Trophoblast cell (in vitro differentiated cells and primary cell): Measurements from ENCODE around the gene MYH7.

Experiments
- DNase-seq, 2 donors: peaks; one replicate each; pipeline ENCODE4 v3.0.0-alpha.2; 2016
- H2AFZ ChIP-seq: 2 replicates; pipeline ENCODE4 v1.6.1; 2013; ENCODE audit warnings: low read length, moderate library complexity, mild to moderate bottlenecking; ENCODE audit not compliant: insufficient read depth, poor library complexity
- H2AK5ac ChIP-seq: 2 replicates; pipeline ENCODE4 v1.6.1; 2013; ENCODE audit warnings: mild to moderate bottlenecking, low read length
- H2BK120ac ChIP-seq: 2 replicates; pipeline ENCODE4 v1.6.1; 2013; ENCODE audit warnings: low read length, mild to moderate bottlenecking, moderate library complexity; ENCODE audit not compliant: insufficient read depth, poor library complexity
- H2BK12ac ChIP-seq: 2 replicates; pipeline ENCODE4 v1.6.1; 2013; ENCODE audit warnings: mild to moderate bottlenecking, low read length, moderate library complexity
- H2BK5ac ChIP-seq: 2 replicates; pipeline ENCODE4 v1.6.1; 2013; ENCODE audit warnings: low read length, low read depth, moderate library complexity, mild to moderate bottlenecking; ENCODE audit not compliant: poor library complexity
- H3K14ac ChIP-seq: 2 replicates; pipeline ENCODE4 v1.6.1; 2013; ENCODE audit warnings: mild to moderate bottlenecking, low read length
- H3K18ac ChIP-seq: 2 replicates; pipeline ENCODE4 v1.6.1; 2013; ENCODE audit warnings: mild to moderate bottlenecking, low read length
- H3K23ac ChIP-seq: 2 replicates; pipeline ENCODE4 v1.6.1; 2013; ENCODE audit warnings: low read length
- H3K27ac ChIP-seq: 2 replicates; pipeline ENCODE4 v1.5.1; 2013; ENCODE audit warnings: low read depth, mild to moderate bottlenecking, inconsistent platforms, low read length, moderate library complexity
- H3K27me3 ChIP-seq: 2 replicates; pipeline ENCODE4 v1.6.1; 2013; ENCODE audit warnings: inconsistent platforms, mild to moderate bottlenecking, low read length, moderate library complexity; ENCODE audit not compliant: insufficient read depth
- H3K36me3 ChIP-seq, 2 experiments: 1 replicate in 1 of 2; 2 replicates in 1 of 2; pipeline ENCODE4 v1.6.1; 2013; ENCODE audit warnings: low read length in 2 of 2, mild to moderate bottlenecking in 2 of 2, moderate library complexity in 1 of 2; ENCODE audit not compliant: insufficient read depth in 2 of 2, control insufficient read depth in 1 of 2
- H3K4ac ChIP-seq: 2 replicates; pipeline ENCODE4 v1.6.1; 2013; ENCODE audit warnings: low read depth, mild to moderate bottlenecking, low read length, moderate library complexity
- H3K4me1 ChIP-seq, 2 experiments: 1 replicate in 1 of 2; 2 replicates in 1 of 2; pipeline ENCODE4 v1.6.1; 2013; ENCODE audit warnings: low read length in 2 of 2, mild to moderate bottlenecking in 2 of 2, moderate library complexity in 1 of 2; ENCODE audit not compliant: insufficient read depth in 2 of 2, control insufficient read depth in 1 of 2
- H3K4me2 ChIP-seq: 2 replicates; pipeline ENCODE4 v1.6.1; 2013; ENCODE audit warnings: inconsistent platforms, mild to moderate bottlenecking, low read length, moderate library complexity
- H3K4me3 ChIP-seq: 2 replicates; pipeline ENCODE4 v1.5.1; 2013; ENCODE audit warnings: mild to moderate bottlenecking, low read depth, low read length, inconsistent platforms
- H3K79me1 ChIP-seq: one replicate; pipeline ENCODE4 v1.6.1; 2013; ENCODE audit warnings: low read length
- H3K79me2 ChIP-seq: 2 replicates; pipeline ENCODE4 v1.6.1; 2013; ENCODE audit warnings: low read length, mild to moderate bottlenecking; ENCODE audit not compliant: control insufficient read depth, insufficient read depth, poor library complexity
- H3K9ac ChIP-seq: 2 replicates; pipeline ENCODE4 v1.6.1; 2013; ENCODE audit warnings: mild to moderate bottlenecking, low read length
- H3K9me3 ChIP-seq: 2 replicates; pipeline ENCODE4 v1.6.1; 2013; ENCODE audit warnings: low read depth, mild to moderate bottlenecking, control low read depth, inconsistent platforms, low read length; ENCODE audit not compliant: insufficient read depth
- H4K12ac ChIP-seq: 2 replicates; pipeline ENCODE4 v1.6.1; 2013; ENCODE audit warnings: low read depth, mild to moderate bottlenecking, low read length, moderate library complexity
- H4K8ac ChIP-seq: 2 replicates; pipeline ENCODE4 v1.6.1; 2013; ENCODE audit warnings: low read depth, mild to moderate bottlenecking, low read length, moderate library complexity
- H4K91ac ChIP-seq: one replicate; pipeline ENCODE4 v1.6.1; 2013; ENCODE audit warnings: low read depth, mild to moderate bottlenecking, low read length, moderate library complexity
- WGBS: extraction: QIAGEN DNeasy Blood & Tissue Kit; methylation state at CpG from one replicate; pipeline ENCODE4 v1.1.7; 2013; ENCODE audit warnings: missing lambda C conversion rate; ENCODE audit not compliant: insufficient read length, insufficient coverage; ENCODE audit errors: extremely low coverage; 5-methylcytosine and 5-hydroxymethylcytosine counted together

MYH7 gene

DNA sequence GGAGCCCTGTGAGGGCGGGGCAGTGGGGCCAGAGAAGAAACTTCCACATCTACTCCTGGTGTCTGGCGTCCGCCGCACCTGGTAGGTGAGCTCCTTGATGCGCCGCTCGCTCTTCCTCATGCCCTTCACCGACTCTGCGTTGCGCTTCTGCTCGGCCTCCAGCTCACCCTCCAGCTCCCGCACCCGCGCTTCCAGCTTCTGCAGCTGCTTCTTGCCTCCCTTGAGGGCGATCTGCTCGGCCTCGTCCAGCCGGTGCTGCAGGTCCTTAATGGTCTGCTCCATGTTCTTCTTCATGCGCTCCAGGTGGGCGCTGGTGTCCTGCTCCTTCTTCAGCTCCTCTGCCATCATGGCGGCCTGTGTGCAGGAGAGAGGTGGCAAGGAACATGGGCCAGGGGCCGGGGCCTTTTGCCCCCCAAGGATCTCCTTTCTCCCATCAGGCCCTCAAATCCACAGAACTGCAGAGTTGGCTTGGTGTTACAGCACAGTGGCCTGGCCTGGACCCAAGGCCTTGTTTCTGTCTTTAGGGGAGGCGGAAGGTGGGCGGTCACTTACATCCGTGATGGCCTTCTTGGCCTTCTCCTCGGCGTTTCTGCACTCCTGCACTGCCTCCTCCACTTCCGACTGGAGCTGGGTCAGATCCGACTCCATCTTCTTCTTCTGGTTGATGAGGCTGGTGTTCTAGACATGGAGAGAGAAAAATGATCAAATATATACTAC lies 50.9 kb downstream of the MYH7 start:
- H3K36me3 ChIP-seq, result no peaks in the 10 kb centered on the region
- WGBS, result no CpG with 5 or more reads among the region's 29 CpGs
- no peaks in the 10 kb centered on the region for H3K27me3 ChIP-seq
- H2AFZ ChIP-seq, result no peak overlapping the region
- no peak overlapping the region for H4K91ac ChIP-seq
- H3K4ac ChIP-seq, result no peak overlapping the region
- H3K4me1 ChIP-seq, result no peaks in the 10 kb centered on the region
- no peak overlapping the region for H2BK5ac ChIP-seq
- no peak overlapping the region for H3K27ac ChIP-seq
- no peak overlapping the region for H3K4me2 ChIP-seq
- no peaks in the 10 kb centered on the region for H3K79me2 ChIP-seq
- no peak overlapping the region for H4K12ac ChIP-seq
- no peak overlapping the region for H2AK5ac ChIP-seq
- H4K8ac ChIP-seq, result no peak overlapping the region
- no peak overlapping the region for H3K23ac ChIP-seq
- H2BK120ac ChIP-seq, result no peak overlapping the region
- peak in 1 of 2 donors; percentile 53 for DNase-seq
- H3K18ac ChIP-seq, result no peak overlapping the region
- H3K4me3 ChIP-seq, result no peak overlapping the region
- H3K79me1 ChIP-seq, result no peaks in the 10 kb centered on the region
- H2BK12ac ChIP-seq, result no peak overlapping the region
- no peak overlapping the region for H3K9ac ChIP-seq
- H3K9me3 ChIP-seq, result no peaks in the 10 kb centered on the region
- H3K14ac ChIP-seq, result no peak overlapping the region

- Histone ChIP-seq H3K18ac (no peak overlapping the region), H3K36me3 (no peaks in the 10 kb centered on the region), H3K4me3 (no peak overlapping the region), H3K79me1 (no peaks in the 10 kb centered on the region), H2BK5ac (no peak overlapping the region), H3K27ac (no peak overlapping the region), H2BK12ac (no peak overlapping the region), H4K12ac (no peak overlapping the region), H3K4me2 (no peak overlapping the region), H3K4ac (no peak overlapping the region), H3K9me3 (peaks cover 2% of the 10 kb centered on the region), H3K79me2 (no peaks in the 10 kb centered on the region), H2BK120ac (no peak overlapping the region), H2AK5ac (no peak overlapping the region), H2AFZ (no peak overlapping the region), H3K4me1 (no peaks in the 10 kb centered on the region), H3K14ac (no peak overlapping the region), H4K91ac (no peak overlapping the region), H4K8ac (no peak overlapping the region), H3K9ac (no peak overlapping the region), H3K23ac (no peak overlapping the region), H3K27me3 (no peaks in the 10 kb centered on the region)
- DNase-seq, result no peak
- no CpG with 5 or more reads among the region's 10 CpGs for WGBS
These were observed 52.6 kb downstream of the MYH7 start for GRCh38 chr14:23382731-23383440.

DNA sequence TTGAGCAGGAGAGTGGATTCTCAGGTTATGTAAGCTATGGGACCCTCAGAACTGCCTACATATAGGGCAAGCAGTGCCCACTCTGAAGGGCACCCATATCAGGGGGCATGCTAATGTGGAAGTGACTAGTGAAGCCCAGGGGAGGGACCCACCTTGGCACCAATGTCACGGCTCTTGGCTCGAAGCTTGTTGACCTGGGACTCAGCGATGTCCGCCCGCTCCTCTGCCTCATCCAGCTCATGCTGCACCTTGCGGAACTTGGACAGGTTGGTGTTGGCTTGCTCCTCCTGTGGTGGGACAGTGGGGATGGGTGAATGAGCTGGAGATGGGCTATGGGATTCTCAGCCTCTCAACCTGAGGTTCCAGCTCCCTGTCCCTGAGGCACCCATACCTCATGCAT lies 53.2 kb downstream of the MYH7 start:
- no peak overlapping the region for H3K4me2 ChIP-seq

GRCh38 chr14:23381871-23382270 lies 53.6 kb downstream of the MYH7 start:
- no peaks in the 10 kb centered on the region for H3K36me3 ChIP-seq
- no peak overlapping the region for H4K8ac ChIP-seq
- H3K79me2 ChIP-seq, result no peaks in the 10 kb centered on the region
- no peak overlapping the region for H2BK12ac ChIP-seq
- no peak overlapping the region for H2AK5ac ChIP-seq
- WGBS, result no CpG with 5 or more reads among the region's 3 CpGs
- peaks cover 2% of the 10 kb centered on the region for H3K9me3 ChIP-seq
- H2BK5ac ChIP-seq, result no peak overlapping the region
- H3K14ac ChIP-seq, result no peak overlapping the region
- no peaks in the 10 kb centered on the region for H3K27me3 ChIP-seq
- H3K23ac ChIP-seq, result no peak overlapping the region
- no peak overlapping the region for H3K27ac ChIP-seq
- no peak overlapping the region for H3K18ac ChIP-seq
- H3K4me1 ChIP-seq, result no peaks in the 10 kb centered on the region
- no peak overlapping the region for H4K12ac ChIP-seq
- no peak overlapping the region for H3K4ac ChIP-seq
- H2BK120ac ChIP-seq, result no peak overlapping the region
- H2AFZ ChIP-seq, result no peak overlapping the region
- no peaks in the 10 kb centered on the region for H3K79me1 ChIP-seq
- H3K4me3 ChIP-seq, result no peak overlapping the region
- no peak for DNase-seq
- no peak overlapping the region for H3K9ac ChIP-seq
- H3K4me2 ChIP-seq, result no peak overlapping the region
- H4K91ac ChIP-seq, result no peak overlapping the region

More for the DNA sequence above, 53.2 kb downstream of the MYH7 start:
- no peak for DNase-seq
- H4K12ac ChIP-seq, result no peak overlapping the region
- H3K27me3 ChIP-seq, result no peaks in the 10 kb centered on the region
- H2BK120ac ChIP-seq, result no peak overlapping the region
- no peak overlapping the region for H2BK12ac ChIP-seq
- WGBS, result no CpG with 5 or more reads among the region's 6 CpGs
- H3K27ac ChIP-seq, result no peak overlapping the region
- no peak overlapping the region for H3K18ac ChIP-seq
- H3K9me3 ChIP-seq, result peaks cover 2% of the 10 kb centered on the region
- H2AK5ac ChIP-seq, result no peak overlapping the region
- H4K91ac ChIP-seq, result no peak overlapping the region
- H3K4ac ChIP-seq, result no peak overlapping the region
- H3K79me2 ChIP-seq, result no peaks in the 10 kb centered on the region
- no peak overlapping the region for H3K14ac ChIP-seq
- H3K79me1 ChIP-seq, result no peaks in the 10 kb centered on the region
- H3K9ac ChIP-seq, result no peak overlapping the region
- no peaks in the 10 kb centered on the region for H3K4me1 ChIP-seq
- H3K36me3 ChIP-seq, result no peaks in the 10 kb centered on the region
- H3K4me3 ChIP-seq, result no peak overlapping the region
- no peak overlapping the region for H2AFZ ChIP-seq
- no peak overlapping the region for H2BK5ac ChIP-seq
- H3K23ac ChIP-seq, result no peak overlapping the region
- H4K8ac ChIP-seq, result no peak overlapping the region
